ENCODE measurements around the gene RGS19.
"Not testable (repeated sequence)": the region's sequence is repeated elsewhere in the genome, so short reads cannot be mapped to it uniquely, and the experiment has no call there.

The RGS19 gene

DNA sequence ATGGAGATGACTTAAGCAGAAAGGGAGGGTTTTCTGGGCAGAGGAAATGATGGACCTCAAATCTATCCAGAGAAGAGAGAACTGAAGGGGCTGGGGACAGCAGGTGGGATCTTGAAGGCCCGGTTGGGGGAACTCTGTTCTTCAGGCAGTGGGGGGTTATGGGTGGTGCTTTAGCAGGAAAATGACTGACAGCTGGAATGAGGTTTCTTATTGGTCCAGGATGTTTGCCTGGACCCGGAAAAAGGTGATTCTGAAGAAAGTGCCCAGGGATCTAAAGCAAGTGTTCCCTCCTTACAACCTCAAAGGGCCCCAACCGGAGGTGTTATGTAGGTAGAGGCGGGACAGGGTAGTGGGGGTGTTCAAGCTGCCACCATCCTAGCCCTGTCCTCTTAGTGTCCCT is 16.1 kb upstream of the RGS19 start:
- DNase-seq (ENCODE audit: low read depth in 2 of 2), result no peak

DNA sequence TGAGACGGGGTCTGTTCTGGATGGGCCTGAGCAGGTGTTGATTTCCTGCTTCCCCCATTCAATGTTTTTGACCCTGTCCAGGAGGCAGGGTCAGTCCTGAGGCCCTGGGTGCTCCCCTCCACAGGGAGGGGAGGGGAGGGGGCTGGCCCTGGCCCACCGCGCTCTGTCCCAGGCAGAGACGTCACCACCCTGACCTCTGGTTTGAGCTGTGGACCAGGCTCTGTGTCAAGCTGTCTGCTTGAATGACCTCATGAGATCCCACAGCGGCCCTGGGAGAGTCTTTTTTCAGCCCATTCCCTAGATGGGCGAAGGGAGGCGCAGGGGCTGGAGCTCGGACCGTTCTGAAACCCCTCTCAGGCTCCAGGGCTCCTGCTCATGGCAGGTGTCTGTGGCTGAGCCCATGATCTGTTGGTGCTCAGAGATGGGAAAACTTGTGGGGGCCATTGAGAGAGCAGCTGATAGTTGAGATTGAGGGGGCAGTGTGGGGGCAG is 13.7 kb upstream of the RGS19 start:
- no peak for DNase-seq (ENCODE audit: low read depth in 2 of 2)

DNA sequence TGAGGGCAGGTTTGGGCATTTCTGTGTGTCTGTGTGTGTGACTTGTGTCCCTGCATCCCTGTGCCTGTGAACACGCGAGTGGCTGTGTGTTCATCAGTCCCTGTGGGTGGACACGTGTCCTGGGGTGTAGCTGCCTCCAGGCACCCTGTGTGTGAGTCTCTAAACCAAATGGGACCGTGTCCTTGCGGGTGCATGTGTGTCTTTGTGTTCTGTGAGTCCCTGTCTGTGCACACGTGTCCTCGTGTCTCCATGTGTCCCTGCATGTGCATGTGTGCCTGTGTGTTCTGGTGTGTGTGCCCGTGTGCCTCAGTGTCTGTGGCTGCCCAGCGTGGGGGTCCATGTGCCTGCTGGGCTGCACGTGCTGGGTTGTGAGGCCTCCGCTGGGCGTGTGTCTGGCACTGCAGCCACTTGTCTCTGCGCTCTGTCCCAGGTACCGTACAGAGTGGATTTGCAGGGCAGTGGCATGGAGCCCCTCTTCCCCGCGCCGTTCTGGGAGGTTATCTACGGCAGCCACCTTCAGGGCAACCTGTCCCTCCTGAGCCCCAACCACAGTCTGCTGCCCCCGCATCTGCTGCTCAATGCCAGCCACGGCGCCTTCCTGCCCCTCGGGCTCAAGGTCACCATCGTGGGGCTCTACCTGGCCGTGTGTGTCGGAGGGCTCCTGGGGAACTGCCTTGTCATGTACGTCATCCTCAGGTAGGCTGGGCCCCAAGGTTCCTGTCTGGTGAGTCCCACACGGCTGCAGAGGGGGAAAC is 13.1 kb upstream of the RGS19 start:
- DNase-seq (ENCODE audit: low read depth in 2 of 2), result no peak

DNA sequence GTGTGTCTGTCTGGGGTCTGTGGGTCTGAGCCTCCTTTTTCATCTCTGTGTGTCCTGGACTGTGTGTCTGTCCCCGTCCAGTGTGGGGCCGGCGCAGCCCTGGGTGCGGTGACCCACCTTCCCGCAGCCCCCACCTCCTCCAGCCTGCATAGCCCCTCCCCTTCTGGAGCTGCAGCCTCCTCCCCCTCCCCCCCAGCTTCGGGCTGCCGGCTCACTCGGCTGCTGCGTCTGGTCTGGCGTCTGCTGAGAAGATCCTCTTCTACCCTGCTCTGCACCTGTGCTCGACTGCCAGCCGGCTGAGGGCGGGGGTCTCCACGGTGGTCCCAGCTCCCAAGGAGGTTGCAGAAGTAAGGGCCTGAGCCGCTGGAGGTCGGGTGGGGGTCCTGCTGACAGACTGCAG is 12.5 kb upstream of the RGS19 start:
- no peak for DNase-seq (ENCODE audit: low read depth in 2 of 2)

DNA sequence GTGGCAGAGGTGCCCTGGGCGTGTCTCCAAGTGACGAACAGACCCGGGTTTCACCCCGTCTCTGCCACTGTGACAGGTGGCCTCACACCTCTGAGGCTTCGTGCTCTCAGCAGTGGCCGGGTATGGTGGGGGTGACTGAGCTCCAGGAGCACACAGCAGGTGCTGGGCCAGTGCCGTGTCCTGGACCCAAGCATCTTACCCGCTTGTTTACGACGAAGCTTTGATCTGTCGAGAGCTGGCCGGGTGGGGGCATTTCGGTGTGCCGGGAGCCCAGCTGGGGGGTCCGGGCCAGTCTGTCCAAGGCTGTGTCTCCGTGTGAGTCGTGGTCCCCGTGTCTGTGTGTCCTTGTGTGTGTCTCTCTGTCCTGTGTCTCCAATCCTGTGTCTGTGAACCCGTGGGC is 12.0 kb upstream of the RGS19 start:
- no peak for DNase-seq (ENCODE audit: low read depth in 2 of 2)

DNA sequence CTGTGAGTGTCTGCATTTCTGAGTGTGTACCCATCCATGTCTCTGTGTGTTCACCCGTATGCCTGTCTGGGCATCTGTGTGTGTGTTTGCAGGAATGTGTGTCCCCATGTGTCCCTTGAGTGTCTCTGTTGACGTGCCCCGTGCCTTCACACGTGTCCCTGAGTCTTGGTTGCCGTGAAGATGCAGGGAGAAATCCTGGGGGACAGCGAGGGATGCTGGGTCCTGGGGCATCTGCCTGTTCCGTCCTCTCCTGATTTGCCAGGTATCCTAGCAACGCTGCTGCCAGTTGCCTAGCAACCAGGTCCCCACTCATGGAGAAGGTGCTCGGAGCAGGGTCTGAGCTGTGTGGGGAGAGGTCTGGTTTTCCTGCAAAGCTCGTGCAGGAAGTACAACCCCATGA is 10.8 kb upstream of the RGS19 start:
- DNase-seq (ENCODE audit: low read depth in 2 of 2), result no peak

DNA sequence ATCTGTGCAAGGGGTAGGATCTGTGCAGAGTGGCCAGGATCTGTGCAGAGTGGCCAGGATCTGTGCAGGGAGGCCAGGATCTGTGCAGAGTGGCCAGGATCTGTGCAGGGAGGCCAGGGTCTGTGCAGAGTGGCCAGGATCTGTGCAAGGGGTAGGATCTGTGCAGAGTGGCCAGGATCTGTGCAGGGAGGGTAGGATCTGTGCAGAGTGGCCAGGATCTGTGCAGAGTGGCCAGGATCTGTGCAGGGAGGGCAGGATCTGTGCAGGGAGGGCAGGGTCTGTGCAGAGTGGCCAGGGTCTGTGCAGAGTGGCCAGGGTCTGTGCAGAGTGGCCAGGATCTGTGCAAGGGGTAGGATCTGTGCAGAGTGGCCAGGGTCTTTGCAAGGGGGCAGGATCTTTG is 9.3 kb upstream of the RGS19 start:
- not testable (repeated sequence) for DNase-seq (ENCODE audit: low read depth in 2 of 2)

DNA sequence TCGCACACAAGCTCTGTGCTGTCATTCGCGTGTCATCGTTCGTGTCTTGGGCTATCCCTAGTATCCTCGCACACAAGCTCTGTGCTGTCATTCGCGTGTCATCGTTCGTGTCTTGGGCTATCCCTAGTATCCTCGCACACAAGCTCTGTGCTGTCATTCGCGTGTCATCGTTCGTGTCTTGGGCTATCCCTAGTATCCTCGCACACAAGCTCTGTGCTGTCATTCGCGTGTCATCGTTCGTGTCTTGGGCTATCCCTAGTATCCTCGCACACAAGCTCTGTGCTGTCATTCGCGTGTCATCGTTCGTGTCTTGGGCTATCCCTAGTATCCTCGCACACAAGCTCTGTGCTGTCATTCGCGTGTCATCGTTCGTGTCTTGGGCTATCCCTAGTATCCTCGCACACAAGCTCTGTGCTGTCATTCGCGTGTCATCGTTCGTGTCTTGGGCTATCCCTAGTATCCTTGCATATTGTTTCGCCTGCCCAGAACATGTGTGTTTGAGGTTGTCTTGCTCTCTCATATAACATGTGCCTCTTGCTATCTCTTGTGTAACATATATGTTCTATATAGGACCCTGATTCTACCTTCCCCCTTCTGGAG is 8.0 kb upstream of the RGS19 start:
- DNase-seq (ENCODE audit: low read depth in 2 of 2), result not testable (repeated sequence)

DNA sequence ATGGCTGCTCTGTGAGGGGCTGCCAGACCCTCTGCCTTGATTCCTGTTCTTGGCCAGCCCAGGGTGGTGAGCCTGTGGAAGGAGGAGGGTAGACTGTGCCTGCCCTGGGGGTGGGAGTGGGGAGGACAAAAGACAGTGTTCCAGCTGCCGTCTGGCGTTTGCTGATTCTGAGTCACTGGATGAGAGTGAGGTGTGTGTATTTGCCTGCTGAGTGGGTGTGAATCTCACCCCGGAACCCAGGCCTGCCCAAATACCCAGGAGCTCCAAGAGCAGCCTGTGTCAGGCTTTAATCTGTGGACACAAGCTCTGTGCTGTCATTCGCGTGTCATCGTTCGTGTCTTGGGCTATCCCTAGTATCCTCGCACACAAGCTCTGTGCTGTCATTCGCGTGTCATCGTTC is 7.5 kb upstream of the RGS19 start:
- no peak for DNase-seq (ENCODE audit: low read depth in 2 of 2)

DNA sequence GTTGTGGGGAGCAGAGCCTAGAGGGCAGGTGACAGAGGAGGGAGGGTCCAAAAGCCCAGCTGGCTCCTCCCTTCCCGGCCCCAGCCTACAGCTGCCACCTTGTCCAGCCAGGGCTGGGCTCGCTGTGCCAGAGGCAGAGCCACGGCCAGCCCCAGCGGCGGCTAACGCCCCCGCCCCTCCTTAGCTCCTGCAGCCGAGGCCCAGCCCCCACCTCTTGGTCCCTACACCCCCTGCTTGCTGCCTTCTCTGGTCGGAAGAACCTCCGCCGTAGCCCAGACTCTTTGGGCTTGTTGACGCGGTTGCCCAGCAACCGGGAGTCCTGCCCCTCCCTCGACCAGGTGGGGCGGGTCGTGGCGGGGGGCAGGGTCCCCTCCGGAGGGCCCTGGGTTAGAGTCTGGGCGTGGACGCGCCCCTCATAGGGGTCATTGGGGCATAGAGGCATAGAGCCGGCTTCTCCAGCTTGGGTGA is 5.4 kb upstream of the RGS19 start:
- no peak for DNase-seq (ENCODE audit: low read depth in 2 of 2)

DNA sequence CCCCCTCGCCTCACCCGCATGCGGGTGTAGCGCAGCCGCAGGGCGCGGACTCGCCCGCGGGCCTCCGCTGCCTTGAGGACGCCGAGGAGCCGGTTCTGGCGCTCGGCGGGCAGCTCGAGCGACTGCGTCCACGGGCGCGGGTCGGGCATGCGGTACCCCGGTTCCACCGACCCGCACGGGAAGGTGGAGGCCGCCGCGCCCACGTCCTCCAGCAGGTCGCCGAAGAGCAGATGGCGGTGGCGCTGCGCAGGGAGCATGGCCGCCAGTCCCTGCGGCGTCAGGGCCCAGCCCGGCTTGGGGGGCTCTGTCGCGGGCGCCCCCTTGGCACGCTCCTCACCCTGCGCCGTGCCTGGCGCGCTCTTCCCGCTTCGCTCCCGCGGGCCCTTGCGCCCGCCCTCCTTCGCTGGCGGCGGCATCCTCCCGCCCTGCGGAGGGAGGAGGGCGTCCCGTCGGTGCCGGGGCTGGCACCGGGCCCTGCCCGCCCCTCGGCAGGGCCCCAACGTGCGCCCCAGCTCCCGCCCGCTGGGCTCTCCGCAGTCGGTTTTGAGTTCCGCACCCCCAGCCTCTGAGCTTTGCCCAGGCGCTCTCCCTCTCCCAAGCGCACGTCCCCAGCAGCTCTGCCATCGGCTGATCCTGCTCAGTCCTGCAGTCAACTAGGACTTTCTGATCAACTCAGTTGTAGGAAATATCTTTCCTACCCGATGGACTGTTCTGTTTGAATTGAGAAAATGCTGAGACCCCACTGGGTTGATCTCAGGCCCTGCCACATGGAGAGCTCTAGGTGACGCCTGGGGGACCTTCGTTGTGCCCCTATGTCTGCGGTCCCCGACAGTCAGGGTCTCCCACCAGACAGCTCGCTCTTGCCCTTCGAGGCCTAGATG is 4.7 kb upstream of the RGS19 start, which contains the start of gene LKAAEAR1:
Gene LKAAEAR1, minus strand, starts transcription at position 595 of the 881 bp plus-strand sequence. Its CDS starts 179 bp downstream, at position 416.
- no peak for DNase-seq (ENCODE audit: low read depth in 2 of 2)

DNA sequence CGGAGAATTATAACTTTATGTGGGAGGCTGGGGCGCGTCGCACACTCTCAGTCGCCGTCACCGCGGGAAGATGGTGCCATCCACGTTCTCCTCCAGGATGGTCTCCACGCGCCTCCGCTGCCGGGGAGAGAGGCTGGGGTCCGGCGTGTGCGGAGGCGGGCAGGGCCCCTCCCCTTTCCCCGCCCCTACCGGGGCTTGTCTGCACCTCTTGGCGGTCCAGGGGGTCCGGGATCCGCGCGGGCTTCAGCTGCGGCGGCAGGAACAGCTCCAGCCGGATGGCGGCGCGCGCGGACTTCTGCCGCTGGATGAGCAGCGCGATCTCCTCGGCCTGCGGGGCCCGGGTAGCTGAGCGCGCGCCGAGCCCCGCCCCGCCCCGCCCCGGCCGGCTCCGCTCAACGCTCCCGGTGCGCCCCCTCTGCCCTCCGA is 4.1 kb upstream of the RGS19 start:
- no peak for DNase-seq (ENCODE audit: low read depth in 2 of 2)

DNA sequence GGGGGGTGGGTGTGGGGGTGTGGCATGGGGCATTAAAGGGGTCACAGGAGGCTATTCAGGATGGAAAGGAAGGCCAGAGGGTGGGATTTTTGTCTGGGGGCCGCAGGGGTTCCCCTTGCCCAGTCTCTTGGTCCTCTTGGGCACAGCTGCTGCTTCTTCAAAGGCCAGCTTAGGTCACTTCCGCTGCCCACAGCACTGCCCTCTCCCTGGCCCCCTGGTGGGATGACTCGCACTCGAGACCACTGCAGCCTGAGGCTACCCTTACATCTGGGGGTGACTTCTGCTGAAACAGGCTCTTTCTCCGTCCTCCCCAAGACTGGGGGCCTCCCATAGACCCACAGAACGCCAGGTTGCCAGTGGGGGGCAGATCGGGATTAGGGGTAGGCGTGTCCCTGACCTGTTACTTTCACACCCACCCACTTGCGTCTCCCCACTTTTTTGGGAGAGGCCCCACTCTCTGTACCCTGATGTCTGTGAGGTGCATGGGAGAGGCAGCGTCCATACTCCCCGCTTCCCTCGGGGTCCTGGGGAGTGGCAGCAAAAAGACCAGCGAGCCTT is 3.6 kb upstream of the RGS19 start:
- DNase-seq (ENCODE audit: low read depth in 2 of 2), result no peak

DNA sequence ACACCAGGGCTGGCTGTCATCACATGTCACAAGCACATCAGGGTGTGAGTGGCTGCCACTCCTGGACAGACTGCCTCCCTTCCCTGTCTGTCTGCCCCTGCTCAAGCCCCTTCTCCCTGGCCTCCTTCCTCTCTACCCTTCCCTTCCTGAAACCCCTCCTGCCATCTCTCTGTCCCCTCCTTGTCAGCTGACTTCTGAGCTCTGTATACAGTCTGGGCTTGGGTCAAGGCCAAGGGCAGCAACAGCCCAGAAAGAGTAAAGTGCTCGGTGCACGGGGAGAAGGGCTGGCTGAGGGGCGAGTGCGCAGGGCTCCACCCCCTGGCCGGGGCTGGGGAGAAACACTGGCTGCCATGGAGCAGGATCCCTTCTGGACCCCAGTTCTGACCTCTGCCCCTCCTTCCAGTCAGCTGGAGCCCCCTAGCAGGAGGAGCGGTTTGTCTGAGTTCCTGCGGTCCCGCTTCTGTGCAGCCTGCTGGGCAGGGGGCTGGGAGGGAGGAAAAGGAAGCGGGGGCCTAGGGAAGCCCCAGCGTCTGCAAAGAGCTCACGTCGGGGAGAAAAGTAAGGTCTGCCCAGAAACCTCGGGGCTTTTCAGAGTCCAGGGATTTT is 2.9 kb upstream of the RGS19 start:
- DNase-seq (ENCODE audit: low read depth in 2 of 2), result no peak

DNA sequence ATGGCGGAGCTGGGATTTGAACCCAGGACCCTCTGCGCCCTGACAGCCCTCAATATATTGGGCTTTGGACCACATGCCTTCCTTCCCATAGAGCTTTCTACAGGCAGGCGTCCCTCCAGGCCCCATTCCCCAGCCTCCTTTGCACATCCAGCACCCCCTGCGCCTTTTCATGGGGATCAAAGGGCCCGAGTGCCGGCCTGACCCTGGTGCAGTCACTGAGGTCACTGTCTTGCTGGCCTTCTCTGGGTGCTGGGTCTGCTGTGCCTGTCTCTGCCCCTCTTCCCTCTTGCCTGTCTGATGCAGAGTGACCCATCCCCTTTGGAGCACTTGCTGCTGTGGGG is 2.3 kb upstream of the RGS19 start:
- DNase-seq (ENCODE audit: low read depth in 2 of 2), result no peak

DNA sequence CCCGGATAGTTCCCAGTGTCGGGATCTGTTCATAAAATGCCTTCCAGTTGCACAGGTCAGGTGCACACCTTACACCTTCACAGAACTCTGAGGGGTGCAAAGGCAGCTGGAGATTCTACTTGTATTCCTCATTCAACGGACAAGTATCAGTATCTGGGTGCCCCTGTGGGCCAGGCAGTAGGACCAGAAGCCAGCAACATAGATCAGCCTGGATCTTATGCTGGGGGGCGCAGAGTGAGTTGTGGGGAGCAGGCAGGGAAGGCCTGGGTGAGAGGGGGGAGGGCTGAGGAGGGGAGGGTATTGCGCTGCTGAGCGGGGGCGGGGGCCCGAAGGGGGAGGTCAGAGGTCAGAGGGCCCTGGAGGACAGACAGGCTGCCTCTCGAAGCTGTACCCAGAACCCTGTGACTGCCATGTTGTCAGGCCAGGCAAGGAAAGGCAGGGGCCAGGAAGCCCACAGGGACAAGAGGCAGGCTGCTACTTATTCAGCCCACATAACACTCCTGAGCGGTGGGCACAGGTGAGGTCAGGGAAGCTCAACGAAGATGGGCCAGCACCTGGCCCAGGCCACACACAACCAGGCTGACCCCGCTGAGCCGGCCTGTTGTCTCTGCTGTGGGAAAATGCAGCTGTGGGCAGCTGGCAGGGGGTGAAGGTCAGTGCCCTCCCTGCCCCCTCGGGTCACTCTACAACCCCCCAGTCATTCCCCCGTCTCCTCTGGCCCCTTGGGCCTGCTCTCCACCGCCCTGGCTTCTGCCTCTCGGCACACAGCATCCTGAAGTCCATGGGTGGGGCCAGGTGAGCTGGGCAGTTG is 1.7 kb upstream of the RGS19 start:
- DNase-seq (ENCODE audit: low read depth in 2 of 2), result no peak

DNA sequence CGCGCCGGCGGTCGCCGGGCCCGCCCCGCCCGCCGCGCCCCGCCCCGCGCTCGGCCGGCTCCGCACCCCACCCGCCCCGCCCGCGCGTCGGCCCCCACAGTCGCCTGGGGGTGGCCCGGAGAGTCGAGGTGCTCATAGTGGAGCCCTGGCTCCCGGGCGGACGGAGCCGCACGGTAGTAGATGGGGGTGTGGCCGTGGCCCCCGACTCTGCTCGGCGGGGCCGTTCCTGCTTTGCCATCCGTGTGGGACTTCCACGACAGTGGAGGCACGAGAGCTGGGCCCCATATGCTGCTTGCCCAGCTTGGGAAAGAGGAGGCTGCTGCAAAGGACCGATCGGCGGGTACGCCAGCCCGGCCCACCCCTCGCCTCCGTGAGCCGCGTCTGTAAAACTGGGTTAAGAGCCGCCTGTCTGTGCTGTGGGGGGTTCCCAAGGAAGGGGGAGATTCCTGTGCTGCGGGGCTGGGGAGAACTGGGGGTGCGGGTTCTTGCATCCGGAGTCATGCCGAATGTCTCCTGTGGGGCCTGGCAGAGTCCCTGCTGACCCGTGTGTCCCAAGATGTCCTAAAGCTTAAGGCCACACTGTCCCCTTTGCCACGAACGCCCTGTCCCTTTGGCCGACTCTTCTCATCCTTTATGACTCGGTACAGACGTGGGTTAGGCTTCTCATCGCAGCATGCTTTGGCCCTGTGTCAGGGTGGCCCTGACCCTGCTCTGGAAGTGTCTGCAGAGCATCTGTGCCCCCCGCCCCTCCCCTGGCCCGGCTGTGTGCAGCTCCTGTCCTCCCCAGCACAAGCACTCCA is 895 bp upstream of the RGS19 start, which contains the start of gene OPRL1:
Gene OPRL1, plus strand, starts transcription at position 70 of the 800 bp plus-strand sequence. CDS start 12,639 bp downstream, outside the sequence.
- DNase-seq (ENCODE audit: low read depth in 2 of 2), result peak in 1 of 2 donors; percentile 49

DNA sequence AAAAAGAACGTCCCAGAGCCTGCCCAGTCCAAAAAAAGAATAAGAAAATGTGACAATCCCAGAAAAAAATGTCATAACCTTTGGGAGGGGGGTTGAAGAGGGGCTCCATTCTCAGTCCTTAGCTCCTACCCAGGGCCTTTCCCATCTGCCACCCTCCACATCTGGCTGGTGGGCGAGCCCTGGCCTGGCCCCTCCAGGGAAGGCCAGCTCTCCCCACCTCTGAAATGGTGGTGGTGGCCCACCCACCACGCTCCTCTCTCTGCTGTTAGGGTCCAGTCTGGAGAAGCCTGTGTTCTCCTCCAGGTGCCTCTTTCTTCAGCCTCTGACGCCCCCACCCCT is 415 bp downstream of the RGS19 start:
- DNase-seq (ENCODE audit: low read depth in 2 of 2), result no peak

DNA sequence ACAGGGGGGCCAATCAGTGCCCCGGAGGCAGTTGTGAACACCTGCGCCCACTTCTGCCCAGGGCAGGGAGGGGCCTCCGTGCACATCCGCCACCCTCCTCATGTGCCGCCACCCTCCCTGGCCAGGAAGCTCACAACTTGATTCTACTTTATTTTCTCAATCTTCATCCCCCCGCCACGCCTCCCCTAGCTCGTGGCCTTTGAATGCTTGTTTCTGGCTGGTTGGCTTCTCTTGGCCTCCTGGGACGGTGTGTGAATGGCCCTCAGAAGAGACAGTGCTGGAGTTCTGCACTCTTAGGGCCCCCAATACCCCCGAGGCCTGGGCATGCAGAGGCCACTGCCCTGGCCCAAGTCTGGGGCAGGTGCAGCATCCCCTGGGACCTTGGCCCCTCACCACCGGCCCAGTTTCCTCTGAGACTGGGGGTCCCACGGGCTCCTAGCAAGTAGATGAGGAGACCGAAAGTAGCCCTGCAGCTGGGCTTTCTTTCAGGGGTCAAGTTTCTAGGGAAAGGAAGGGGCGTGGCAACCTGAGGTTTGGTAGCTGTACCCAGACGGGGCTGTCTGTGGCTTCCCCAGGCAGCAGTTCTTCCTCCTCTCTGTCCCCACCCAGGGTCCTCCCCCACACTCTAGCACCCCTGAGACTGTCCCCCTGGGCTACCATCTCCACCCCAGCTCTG is 1.3 kb downstream of the RGS19 start:
- DNase-seq (ENCODE audit: low read depth in 2 of 2), result no peak
